Thyroid gland (tissue), 4 donors: Measurements from ENCODE around the gene SLC7A7.

ENCODE experiments used
- POLR2A ChIP-seq, 2 donors: fragments of 450-650 bp; IDR thresholded peaks; one replicate each; pipeline ENCODE4 v1.6.1; 2017; ENCODE audit warnings: antibody characterized with exemption in 2 of 2, mild to moderate bottlenecking in 2 of 2, moderate library complexity in 1 of 2
- TF ChIP-seq, protein P1 (sequence below), 6 experiments: fragments of 200-600 bp in 3 of 6; fragments of 450-650 bp in 3 of 6; sonication (generic) in 3 of 6; IDR thresholded peaks; one replicate each; pipeline ENCODE4 v1.5.1; 2016 to 2019; ENCODE audit warnings: antibody characterized with exemption in 6 of 6, mild to moderate bottlenecking in 2 of 6, inconsistent platforms in 1 of 6, moderate library complexity in 1 of 6

DNA sequence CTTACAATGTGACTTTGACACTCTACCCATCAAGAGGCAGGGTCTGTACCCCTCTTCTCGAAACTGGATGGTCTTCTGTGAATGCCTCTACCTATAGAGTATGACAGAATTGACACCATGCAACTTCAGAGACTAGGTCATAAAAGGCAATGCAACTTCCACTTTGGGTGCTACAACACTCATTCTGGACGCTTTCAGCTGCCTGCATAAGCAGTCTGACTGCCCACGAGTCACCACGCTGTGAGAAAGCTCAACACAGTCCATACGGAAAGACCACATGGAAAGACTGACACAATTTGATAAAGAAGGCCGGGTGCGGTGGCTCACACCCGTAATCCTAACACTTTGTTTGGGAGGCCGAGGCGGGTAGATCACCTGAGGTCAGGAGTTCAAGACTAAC is 14.9 kb downstream of the SLC7A7 start:
- TF ChIP-seq, protein P1, sequence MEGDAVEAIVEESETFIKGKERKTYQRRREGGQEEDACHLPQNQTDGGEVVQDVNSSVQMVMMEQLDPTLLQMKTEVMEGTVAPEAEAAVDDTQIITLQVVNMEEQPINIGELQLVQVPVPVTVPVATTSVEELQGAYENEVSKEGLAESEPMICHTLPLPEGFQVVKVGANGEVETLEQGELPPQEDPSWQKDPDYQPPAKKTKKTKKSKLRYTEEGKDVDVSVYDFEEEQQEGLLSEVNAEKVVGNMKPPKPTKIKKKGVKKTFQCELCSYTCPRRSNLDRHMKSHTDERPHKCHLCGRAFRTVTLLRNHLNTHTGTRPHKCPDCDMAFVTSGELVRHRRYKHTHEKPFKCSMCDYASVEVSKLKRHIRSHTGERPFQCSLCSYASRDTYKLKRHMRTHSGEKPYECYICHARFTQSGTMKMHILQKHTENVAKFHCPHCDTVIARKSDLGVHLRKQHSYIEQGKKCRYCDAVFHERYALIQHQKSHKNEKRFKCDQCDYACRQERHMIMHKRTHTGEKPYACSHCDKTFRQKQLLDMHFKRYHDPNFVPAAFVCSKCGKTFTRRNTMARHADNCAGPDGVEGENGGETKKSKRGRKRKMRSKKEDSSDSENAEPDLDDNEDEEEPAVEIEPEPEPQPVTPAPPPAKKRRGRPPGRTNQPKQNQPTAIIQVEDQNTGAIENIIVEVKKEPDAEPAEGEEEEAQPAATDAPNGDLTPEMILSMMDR (IDR thresholded peaks at IDR 0.05): no peak
- no peak for TF ChIP-seq POLR2A (IDR thresholded peaks at IDR 0.05)
